Smooth muscle cell (in vitro differentiated cells): Measurements from ENCODE around the gene WDR37. TPM values are rescaled to one million over a fixed set of nuclear protein-coding genes. Genes with fewer than 3 reads are reported as not detected.
"Not testable (repeated sequence)": the region's sequence is repeated elsewhere in the genome, so short reads cannot be mapped to it uniquely, and the experiment has no call there.

Experiments
- DNase-seq: peaks from one replicate; lab custom pipeline; 2025; ENCODE audit not compliant: unreplicated experiment; lab: John Stamatoyannopoulos, UW
- H2AFZ ChIP-seq: fragments of 200-600 bp; sonication (generic); 2 replicates; pipeline ENCODE4 v1.6.0; 2016; ENCODE audit warnings: antibody characterized with exemption, low read depth, mild to moderate bottlenecking
- H3F3A ChIP-seq: fragments of 200-600 bp; sonication (generic); 2 replicates; pipeline ENCODE4 v1.6.0; 2017; ENCODE audit warnings: antibody characterized with exemption, low read depth
- H3K27ac ChIP-seq: fragments of 200-600 bp; sonication (generic); 2 replicates; pipeline ENCODE4 v1.5.1; 2016; ENCODE audit warnings: low read depth, mild to moderate bottlenecking
- H3K27me3 ChIP-seq: fragments of 200-600 bp; sonication (generic); 2 replicates; pipeline ENCODE4 v1.6.1; 2016; ENCODE audit warnings: low read depth, mild to moderate bottlenecking
- H3K36me3 ChIP-seq: fragments of 200-600 bp; sonication (generic); 2 replicates; pipeline ENCODE4 v1.5.1; 2016; ENCODE audit warnings: low read depth
- H3K4me1 ChIP-seq: fragments of 200-600 bp; sonication (generic); 2 replicates; pipeline ENCODE4 v1.5.1; 2016; ENCODE audit warnings: low read depth
- H3K4me2 ChIP-seq: fragments of 200-600 bp; sonication (generic); 2 replicates; pipeline ENCODE4 v1.6.0; 2016; ENCODE audit warnings: mild to moderate bottlenecking
- H3K4me3 ChIP-seq: fragments of 200-600 bp; sonication (generic); 2 replicates; pipeline ENCODE4 v1.5.1; 2016; ENCODE audit warnings: mild to moderate bottlenecking
- H3K79me2 ChIP-seq: fragments of 200-600 bp; sonication (generic); 2 replicates; pipeline ENCODE4 v1.6.0; 2016; ENCODE audit warnings: low read depth, mild to moderate bottlenecking
- H3K9ac ChIP-seq: fragments of 200-600 bp; sonication (generic); 2 replicates; pipeline ENCODE4 v1.6.0; 2016; ENCODE audit warnings: low read depth
- H3K9me3 ChIP-seq: fragments of 200-600 bp; sonication (generic); replicated peaks from 2 replicates; pipeline ENCODE4 v1.5.1; 2016; ENCODE audit warnings: low read depth
- H4K20me1 ChIP-seq: fragments of 200-600 bp; sonication (generic); 2 replicates; pipeline ENCODE4 v1.6.0; 2016; ENCODE audit warnings: low read depth
- WGBS: methylation state at CpG from one replicate; pipeline ENCODE4 v1.1.7; 2016; ENCODE audit warnings: low lambda C conversion rate; 5-methylcytosine and 5-hydroxymethylcytosine counted together
- polyA plus RNA-seq: library from polyadenylated mRNA; unstranded; fragments of >200 nt; fragmentation: Nextera tagmentation; extraction: Ambion mirVana; gene quantifications from 2 replicates; pipeline ENCODE4 v1.2.1, GENCODE V29; 2016
- total RNA-seq: library from RNA; depleted of rRNA; stranded (reverse); fragments of >200 nt; gene quantifications from 2 replicates; pipeline ENCODE4 v1.2.3, GENCODE V29; 2014
- TF ChIP-seq, protein P1 (sequence below): fragments of 200-600 bp; sonication (generic); IDR thresholded peaks from 2 replicates; pipeline ENCODE4 v1.5.1; 2017; ENCODE audit warnings: borderline replicate concordance, mild to moderate bottlenecking, antibody characterized with exemption; ENCODE audit not compliant: insufficient read depth, poor library complexity, severe bottlenecking

WDR37 gene
- total and polyA plus RNA-seq, 2 experiments from 2014 or later = 10.5 to 10.7 TPM

DNA sequence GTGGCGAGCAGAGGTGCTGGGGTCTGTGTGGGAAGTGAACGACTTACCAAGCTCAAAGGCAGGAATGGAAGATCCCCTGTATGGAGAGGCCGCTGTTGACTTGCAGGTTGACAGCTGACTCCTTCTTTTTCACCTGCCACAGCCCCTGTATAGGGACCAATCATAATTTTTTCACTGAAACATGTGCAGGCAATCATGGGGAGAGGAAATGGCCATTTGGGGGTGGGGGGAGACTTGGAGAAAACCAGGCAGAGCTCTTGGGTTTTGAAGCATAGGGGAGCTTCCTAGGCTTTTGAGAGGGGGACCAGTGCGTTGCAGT is 101.4 kb downstream of the WDR37 start:
- no peaks in the 10 kb centered on the region for H4K20me1 ChIP-seq
- no peak overlapping the region for H2AFZ ChIP-seq
- H3K79me2 ChIP-seq = no peaks in the 10 kb centered on the region
- H3K9ac ChIP-seq = no peak overlapping the region
- peaks cover 4% of the 10 kb centered on the region for H3K27me3 ChIP-seq
- no peaks in the 10 kb centered on the region for H3K36me3 ChIP-seq
- TF ChIP-seq, protein P1, sequence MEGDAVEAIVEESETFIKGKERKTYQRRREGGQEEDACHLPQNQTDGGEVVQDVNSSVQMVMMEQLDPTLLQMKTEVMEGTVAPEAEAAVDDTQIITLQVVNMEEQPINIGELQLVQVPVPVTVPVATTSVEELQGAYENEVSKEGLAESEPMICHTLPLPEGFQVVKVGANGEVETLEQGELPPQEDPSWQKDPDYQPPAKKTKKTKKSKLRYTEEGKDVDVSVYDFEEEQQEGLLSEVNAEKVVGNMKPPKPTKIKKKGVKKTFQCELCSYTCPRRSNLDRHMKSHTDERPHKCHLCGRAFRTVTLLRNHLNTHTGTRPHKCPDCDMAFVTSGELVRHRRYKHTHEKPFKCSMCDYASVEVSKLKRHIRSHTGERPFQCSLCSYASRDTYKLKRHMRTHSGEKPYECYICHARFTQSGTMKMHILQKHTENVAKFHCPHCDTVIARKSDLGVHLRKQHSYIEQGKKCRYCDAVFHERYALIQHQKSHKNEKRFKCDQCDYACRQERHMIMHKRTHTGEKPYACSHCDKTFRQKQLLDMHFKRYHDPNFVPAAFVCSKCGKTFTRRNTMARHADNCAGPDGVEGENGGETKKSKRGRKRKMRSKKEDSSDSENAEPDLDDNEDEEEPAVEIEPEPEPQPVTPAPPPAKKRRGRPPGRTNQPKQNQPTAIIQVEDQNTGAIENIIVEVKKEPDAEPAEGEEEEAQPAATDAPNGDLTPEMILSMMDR = no peak
- WGBS = 78% methylated on average over 4 of the region's 4 CpGs
- no peak overlapping the region for H3K4me2 ChIP-seq
- DNase-seq = no peak
- peaks cover 3% of the 10 kb centered on the region for H3K4me1 ChIP-seq
- H3F3A ChIP-seq = no peaks in the 10 kb centered on the region
- H3K9me3 ChIP-seq = no peaks in the 10 kb centered on the region
- H3K4me3 ChIP-seq = no peak overlapping the region
- H3K27ac ChIP-seq = no peak overlapping the region

DNA sequence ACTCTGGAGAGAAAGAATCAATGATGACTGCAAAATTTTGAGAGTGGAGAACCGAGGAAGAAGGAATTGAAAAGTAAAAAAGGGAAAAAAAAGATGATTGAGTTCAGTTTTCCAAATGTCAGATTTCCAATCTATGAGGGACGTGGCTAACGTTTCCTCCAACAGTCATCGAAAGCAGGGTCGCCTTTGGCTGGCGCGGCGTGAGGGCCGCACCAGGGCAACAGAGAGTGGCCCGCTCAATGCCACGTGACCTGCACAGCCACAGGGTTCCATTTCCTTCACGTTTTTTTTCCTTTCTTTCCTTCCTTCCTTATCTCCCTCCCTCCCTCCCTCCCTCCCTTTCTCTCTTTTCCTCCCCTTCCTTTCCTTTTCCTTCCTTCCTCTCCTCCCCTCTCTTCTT is 101.9 kb downstream of the WDR37 start:
- Histone ChIP-seq H3K4me2 (no peak overlapping the region), H3K27ac (no peak overlapping the region), H4K20me1 (no peaks in the 10 kb centered on the region), H3K36me3 (no peaks in the 10 kb centered on the region), H3K4me3 (no peak overlapping the region), H3F3A (no peaks in the 10 kb centered on the region), H3K79me2 (no peaks in the 10 kb centered on the region), H3K27me3 (peaks cover 4% of the 10 kb centered on the region), H2AFZ (no peak overlapping the region), H3K9ac (no peak overlapping the region), H3K9me3 (no peaks in the 10 kb centered on the region), H3K4me1 (peaks cover 3% of the 10 kb centered on the region)
- TF ChIP-seq, protein P1 = no peak
- no peak for DNase-seq
- 88% methylated on average over 12 of the region's 12 CpGs for WGBS

DNA sequence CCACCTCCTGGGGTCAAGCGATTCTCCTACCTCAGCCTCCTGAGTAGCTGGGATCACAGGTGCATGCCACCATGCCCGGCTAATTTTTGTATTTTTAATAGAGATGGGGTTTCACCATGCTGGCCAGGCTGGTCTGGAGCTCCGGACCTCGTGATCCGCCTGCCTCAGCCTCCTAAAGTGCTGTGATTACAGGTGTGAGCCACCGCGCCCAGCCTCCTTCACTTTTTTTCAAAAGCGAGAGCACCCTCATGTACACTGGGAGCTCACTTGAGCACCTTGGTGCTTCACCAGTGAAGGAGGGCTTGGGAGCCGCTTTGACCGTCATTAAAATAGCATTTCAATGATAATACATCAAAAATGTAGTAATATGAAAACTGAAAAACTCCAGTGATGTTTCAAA is 102.4 kb downstream of the WDR37 start:
- 90% methylated on average over 10 of the region's 10 CpGs for WGBS
- not testable (repeated sequence) for H3K36me3 ChIP-seq, H3K9ac ChIP-seq, H3K4me1 ChIP-seq, H3F3A ChIP-seq, DNase-seq, H3K4me2 ChIP-seq, H3K27ac ChIP-seq, H3K4me3 ChIP-seq, H3K79me2 ChIP-seq, H3K27me3 ChIP-seq, H4K20me1 ChIP-seq, H3K9me3 ChIP-seq, H2AFZ ChIP-seq

DNA sequence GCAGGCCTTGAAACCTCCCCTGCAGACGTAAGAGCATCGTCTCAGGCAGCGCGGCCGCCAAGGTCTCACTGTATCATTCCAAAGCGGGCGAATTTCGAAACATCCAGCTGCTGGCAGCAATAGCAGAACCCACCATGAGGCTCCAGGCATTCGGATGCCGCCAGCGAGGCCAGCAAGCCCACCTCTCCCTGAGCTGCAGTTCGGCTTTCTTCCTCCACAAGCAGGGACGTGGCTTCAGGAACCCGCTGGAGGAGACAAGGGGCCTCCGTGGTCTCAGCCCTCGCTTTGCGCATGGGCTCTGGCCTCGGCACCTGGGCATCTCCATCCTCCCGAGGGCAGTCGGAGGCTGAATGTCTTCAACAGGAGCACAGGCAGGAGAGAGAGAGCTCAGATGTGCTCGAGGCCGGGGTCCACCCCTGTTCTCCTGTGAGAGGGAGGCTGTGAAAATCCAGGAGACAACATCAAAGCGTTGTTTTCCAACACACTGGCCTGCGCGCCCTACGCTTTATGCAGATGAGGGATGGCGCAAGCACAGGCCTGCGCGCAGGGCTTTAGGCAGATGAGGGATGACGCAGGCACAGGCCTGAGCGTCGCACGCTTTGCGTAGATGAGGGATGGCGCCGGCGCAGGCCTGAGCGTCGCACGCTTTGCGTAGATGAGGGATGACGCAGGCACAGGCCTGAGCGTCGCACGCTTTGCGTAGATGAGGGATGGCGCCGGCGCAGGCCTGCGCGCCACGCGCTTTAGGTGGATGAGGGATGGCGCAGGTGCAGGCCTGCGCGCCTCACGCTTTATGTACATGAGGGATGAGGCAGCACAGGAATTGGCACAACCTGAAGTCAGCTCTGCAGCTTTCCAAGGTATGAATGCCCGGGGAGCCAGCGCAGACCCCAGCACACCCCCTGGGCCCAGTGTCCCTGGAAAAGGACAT is 103.2 kb downstream of the WDR37 start:
- no peak for DNase-seq
- H3K4me2 ChIP-seq = no peak overlapping the region
- no peaks in the 10 kb centered on the region for H3K9me3 ChIP-seq
- H2AFZ ChIP-seq = no peak overlapping the region
- no peaks in the 10 kb centered on the region for H3K4me1 ChIP-seq
- H3K27ac ChIP-seq = no peak overlapping the region
- no peaks in the 10 kb centered on the region for H3K36me3 ChIP-seq
- peaks cover 4% of the 10 kb centered on the region for H3K27me3 ChIP-seq
- H3K9ac ChIP-seq = no peak overlapping the region
- H3K79me2 ChIP-seq = no peaks in the 10 kb centered on the region
- no peaks in the 10 kb centered on the region for H4K20me1 ChIP-seq
- no peaks in the 10 kb centered on the region for H3F3A ChIP-seq
- H3K4me3 ChIP-seq = no peak overlapping the region
- TF ChIP-seq, protein P1 = no peak
- 94% methylated on average over 59 of the region's 59 CpGs for whole genome bisulfite sequencing
